Fibroblast of mammary gland (primary cell): Measurements from ENCODE around the gene VPREB1.
"Not testable (repeated sequence)": the region's sequence is repeated elsewhere in the genome, so short reads cannot be mapped to it uniquely, and the experiment has no call there.

Experiments
- DNase-seq: peaks from one replicate; pipeline ENCODE4 v3.0.0-alpha.2; 2010; ENCODE audit warnings: low read depth
- H3K4me3 ChIP-seq: 2 replicates; pipeline ENCODE4 v1.5.1; 2011; ENCODE audit warnings: low read depth, mild to moderate bottlenecking, low read length, moderate library complexity; ENCODE audit not compliant: control insufficient read depth

The VPREB1 gene

DNA sequence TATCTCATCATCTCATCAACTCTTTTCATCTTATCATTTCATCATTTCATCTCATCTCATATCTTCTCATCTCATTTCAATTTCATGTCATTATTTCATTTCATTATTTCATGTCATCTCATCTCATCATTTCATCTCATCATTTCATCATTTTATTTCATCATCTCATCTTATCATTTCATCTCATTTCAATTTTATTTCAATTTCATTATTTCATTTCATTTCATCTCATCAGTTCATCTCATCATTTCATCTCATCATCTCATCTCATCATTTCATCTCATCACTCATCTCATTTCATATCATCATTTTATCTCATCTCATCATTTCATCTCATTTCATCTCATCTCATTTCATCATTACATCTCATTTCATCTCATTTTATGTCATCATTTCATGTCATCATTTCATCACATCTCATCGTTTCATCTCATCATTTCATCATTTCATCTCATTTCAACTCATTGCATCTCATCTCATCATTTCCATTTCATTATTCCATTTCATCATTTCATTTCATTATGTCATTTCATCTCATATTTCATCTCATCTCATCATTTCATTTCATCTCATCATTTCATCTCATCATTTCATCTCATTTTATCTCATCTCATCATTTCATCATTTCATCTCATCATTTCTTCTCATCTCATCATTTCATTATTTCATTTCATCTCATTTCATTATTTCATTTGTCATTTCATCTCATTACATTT is 42.0 kb downstream of the VPREB1 start:
- not testable (repeated sequence) for H3K4me3 ChIP-seq, DNase-seq

GRCh38 chr22:22287106-22287626 is 42.6 kb downstream of the VPREB1 start:
- not testable (repeated sequence) for DNase-seq, H3K4me3 ChIP-seq

DNA sequence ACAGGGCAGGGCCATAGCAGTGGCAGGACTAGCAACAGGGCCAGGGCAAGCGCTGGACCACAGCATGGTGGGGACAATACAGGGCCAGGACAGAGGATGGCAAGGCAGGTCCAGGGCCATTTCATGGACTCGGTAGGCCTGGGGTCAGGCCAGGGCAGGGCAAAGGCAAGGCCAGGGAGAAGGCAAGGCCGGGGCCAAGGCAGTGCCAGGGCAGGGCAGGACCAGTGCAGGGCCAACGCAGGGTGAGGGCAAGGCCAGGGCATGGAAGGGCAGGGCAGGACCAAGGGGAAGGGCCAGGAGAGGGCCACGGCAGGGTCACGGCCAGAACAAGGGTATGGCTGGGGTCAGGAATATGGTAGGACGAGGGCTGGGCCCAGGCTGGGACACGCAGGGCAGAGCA is 45.1 kb downstream of the VPREB1 start:
- not testable (repeated sequence) for DNase-seq, H3K4me3 ChIP-seq

- not testable (repeated sequence) for DNase-seq, H3K4me3 ChIP-seq
These were observed 46.7 kb downstream of the VPREB1 start for GRCh38 chr22:22291129-22291806.

GRCh38 chr22:22292656-22293055 is 48.1 kb downstream of the VPREB1 start:
- DNase-seq, H3K4me3 ChIP-seq: not testable (repeated sequence)

DNA sequence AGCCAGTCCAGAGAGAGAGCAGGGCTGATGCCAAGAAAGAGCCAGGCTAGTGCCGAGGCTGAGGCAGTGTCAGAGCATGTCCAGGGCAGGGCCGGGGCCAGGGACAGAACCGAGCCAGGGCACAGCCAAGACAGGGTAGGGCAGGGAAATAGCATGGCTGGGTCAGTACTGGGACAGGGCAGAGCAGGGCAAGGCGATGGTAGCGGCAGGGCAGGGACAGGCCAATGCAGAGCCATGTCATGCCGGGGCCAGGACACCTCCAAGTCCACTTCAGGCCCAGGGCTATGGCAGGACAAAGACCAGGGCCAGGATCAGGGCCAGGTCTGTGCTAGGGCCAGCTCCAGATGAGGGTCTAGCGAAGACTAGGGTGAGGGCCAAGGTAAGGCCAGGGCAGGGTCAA is 48.9 kb downstream of the VPREB1 start:
- not testable (repeated sequence) for H3K4me3 ChIP-seq, DNase-seq

DNA sequence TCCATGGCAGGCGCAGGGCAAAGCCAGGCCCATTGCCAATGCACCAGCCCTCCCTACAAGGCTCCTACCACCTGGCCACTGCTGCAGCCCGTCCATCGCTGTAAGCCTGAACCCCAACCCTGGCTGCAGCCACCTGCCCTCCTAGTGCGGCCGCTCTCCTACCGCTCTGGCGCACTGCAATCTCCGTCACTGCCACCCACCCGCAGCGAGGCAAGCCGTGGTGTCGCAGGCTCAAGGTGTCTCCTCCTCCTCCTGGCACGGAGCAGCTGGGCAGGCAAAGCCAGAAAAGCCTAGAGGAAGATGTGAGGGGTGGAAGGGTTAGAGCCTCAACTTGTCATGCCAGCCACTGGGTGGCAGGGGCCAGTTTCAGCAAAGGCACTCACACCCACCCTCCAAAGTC is 50.1 kb downstream of the VPREB1 start:
- DNase-seq, H3K4me3 ChIP-seq: not testable (repeated sequence)
